Endothelial cell of umbilical vein (primary cell): ENCODE results near the gene AGTPBP1. TPM values are rescaled to one million over a fixed set of nuclear protein-coding genes. Genes with fewer than 3 reads are reported as not detected.

ENCODE experiments used
- BruUV-seq: library from RNA; stranded (reverse); fragments of 400-500 nt; replicated peaks from 2 replicates; lab custom pipeline; 2021; lab: Mats Ljungman, UMichigan
- CTCF ChIA-PET: fragments of 300-600, 350-600 bp; sonication (Branson Sonifier 250); formaldehyde crosslinking; loops from one replicate; lab custom pipeline; 2021; ENCODE audit warnings: antibody characterized with exemption, inconsistent platforms; lab: Charles Lee
- POLR2A ChIA-PET: fragments of 300-600, 350-600 bp; sonication (Branson Sonifier 250); formaldehyde crosslinking; loops from one replicate; lab custom pipeline; 2021; ENCODE audit warnings: antibody characterized with exemption, inconsistent platforms; lab: Charles Lee
- DNase-seq: peaks from one replicate; pipeline ENCODE4 v3.0.0-alpha.2; 2011; ENCODE audit warnings: low read depth, low spot score
- FAIRE-seq: peaks from 2 replicates; lab custom pipeline; 2011; peaks lifted over from hg19 to GRCh38; lab: Jason Lieb, UNC
- H2AFZ ChIP-seq: 2 replicates; pipeline ENCODE4 v1.6.0; 2012; ENCODE audit warnings: low read depth, low read length, control low read depth, inconsistent platforms
- H3K27ac ChIP-seq: 2 replicates; pipeline ENCODE4 v1.5.1; 2011; ENCODE audit warnings: low read depth, mild to moderate bottlenecking, control low read depth, low read length, moderate library complexity; ENCODE audit not compliant: insufficient read depth
- H3K27me3 ChIP-seq, 2 experiments: 2 replicates each; pipeline versions ENCODE4 v1.6.0 to v1.6.1; 2011; ENCODE audit warnings: low read length in 2 of 2, mixed read lengths in 1 of 2; ENCODE audit not compliant: control insufficient read depth in 2 of 2, insufficient read depth in 2 of 2
- H3K36me3 ChIP-seq, 2 experiments: 2 replicates in 1 of 2; 3 replicates in 1 of 2; pipeline ENCODE4 v1.5.1; 2011; ENCODE audit warnings: low read length in 2 of 2, mild to moderate bottlenecking in 1 of 2, moderate library complexity in 1 of 2; ENCODE audit not compliant: control insufficient read depth in 2 of 2, insufficient read depth in 2 of 2; ENCODE audit errors: extremely low read depth in 1 of 2
- H3K4me1 ChIP-seq: 3 replicates; pipeline ENCODE4 v1.5.1; 2011; ENCODE audit warnings: mild to moderate bottlenecking, low read length; ENCODE audit not compliant: control insufficient read depth, insufficient read depth; ENCODE audit errors: extremely low read depth
- H3K4me2 ChIP-seq: 2 replicates; pipeline ENCODE4 v1.6.1; 2011; ENCODE audit warnings: low read length, control low read depth, mixed read lengths; ENCODE audit not compliant: insufficient read depth
- H3K4me3 ChIP-seq, 3 experiments: fragments of 200-600 bp in 1 of 3; sonication (generic), shearing (Covaris generic) in 1 of 3; replicated peaks in 1 of 3; 2 replicates each; pipeline ENCODE4 v1.5.1; 2011 to 2016; ENCODE audit warnings: control low read depth in 3 of 3, low read length in 3 of 3, mild to moderate bottlenecking in 2 of 3, inconsistent platforms in 1 of 3, low read depth in 1 of 3, moderate library complexity in 1 of 3; ENCODE audit not compliant: insufficient read depth in 1 of 3
- H3K79me2 ChIP-seq: 2 replicates; pipeline ENCODE4 v1.6.0; 2012; ENCODE audit warnings: low read length, inconsistent platforms; ENCODE audit not compliant: control insufficient read depth, insufficient read depth
- H3K9ac ChIP-seq: replicated peaks from 2 replicates; pipeline ENCODE3; 2011; ENCODE audit warnings: low read length, control low read depth; ENCODE audit not compliant: insufficient read depth; ENCODE audit errors: extremely low read depth
- H3K9me1 ChIP-seq: replicated peaks from 3 replicates; pipeline ENCODE4 v1.6.0; 2011; ENCODE audit warnings: mild to moderate bottlenecking, low read length; ENCODE audit not compliant: control insufficient read depth, insufficient read depth; ENCODE audit errors: extremely low read depth
- H3K9me3 ChIP-seq: replicated peaks from 2 replicates; pipeline ENCODE4 v1.5.1; 2012; ENCODE audit warnings: low read length, inconsistent platforms; ENCODE audit not compliant: control insufficient read depth, insufficient read depth
- H4K20me1 ChIP-seq: replicated peaks from 2 replicates; pipeline ENCODE3; 2011; ENCODE audit warnings: mild to moderate bottlenecking, low read length; ENCODE audit not compliant: control insufficient read depth, insufficient read depth; ENCODE audit errors: extremely low read depth
- EZH2 ChIP-seq: IDR thresholded peaks from 2 replicates; pipeline ENCODE4 v1.6.1; 2012; ENCODE audit warnings: borderline replicate concordance, low read depth, mild to moderate bottlenecking, moderate library complexity, low read length, inconsistent platforms; ENCODE audit not compliant: severe bottlenecking
- FOS ChIP-seq: IDR thresholded peaks from 2 replicates; pipeline ENCODE4 v1.6.1; 2011; ENCODE audit warnings: mild to moderate bottlenecking, low read length, moderate library complexity, borderline replicate concordance; ENCODE audit not compliant: insufficient read depth
- GATA2 ChIP-seq: IDR thresholded peaks from 2 replicates; pipeline ENCODE4 v1.7.0; 2011; ENCODE audit warnings: low read depth, mild to moderate bottlenecking, moderate library complexity, mixed read lengths, low read length; ENCODE audit not compliant: insufficient read length, insufficient read depth
- JUN ChIP-seq: IDR thresholded peaks from 2 replicates; pipeline ENCODE4 v1.6.1; 2011; ENCODE audit warnings: borderline replicate concordance, low read depth; ENCODE audit not compliant: insufficient read length, insufficient read depth
- MYC ChIP-seq: IDR thresholded peaks from one replicate; pipeline ENCODE4 v1.6.1; 2011; ENCODE audit warnings: mild to moderate bottlenecking, low read depth, low read length
- POLR2A ChIP-seq: IDR thresholded peaks from 2 replicates; pipeline ENCODE4 v1.6.1; 2012; ENCODE audit warnings: low read depth, mild to moderate bottlenecking, control low read depth, low read length
- POLR2AphosphoS5 ChIP-seq: IDR thresholded peaks from 2 replicates; pipeline ENCODE4 v1.6.1; 2012; ENCODE audit warnings: low read depth, mild to moderate bottlenecking, control low read depth, low read length, moderate library complexity; ENCODE audit not compliant: insufficient read depth
- dilution Hi-C: fragments of 300-500 bp; cut with MboI; formaldehyde crosslinking; loops from one replicate; pipeline ENCODE4 v1.15.0; 2019; ENCODE audit warnings: low sequenced_read_pairs; ENCODE audit not compliant: extremely low pct_ligation_motif_present
- intact Hi-C: fragments of 100-400 bp; cut with micrococcal nuclease; formaldehyde crosslinking; loops from one replicate; pipeline ENCODE4 v1.10.0; 2022
- polyA plus RNA-seq, 4 experiments: library from polyadenylated mRNA; depleted of rRNA in 3 of 4; stranded (reverse) in 3 of 4; unstranded in 1 of 4; fragments of >200 nt; gene quantifications; 2 replicates each; pipeline versions ENCODE4 v1.2.1 to v1.2.3, GENCODE V29; 2011 to 2012; ENCODE audit warnings: missing spikeins in 1 of 4
- total RNA-seq: library from RNA; stranded (reverse); gene quantifications from 2 replicates; pipeline ENCODE4 v1.2.3, GENCODE V29; 2021
- TF ChIP-seq, protein P1 (sequence below): IDR thresholded peaks from 2 replicates; pipeline ENCODE4 v1.6.1; 2011; ENCODE audit not compliant: insufficient read depth, insufficient read length
- TF ChIP-seq, protein P2 (sequence below), 2 donors: IDR thresholded peaks; 1 replicate in 1 of 2; 2 replicates in 1 of 2; pipeline ENCODE4 v1.5.1; 2011; ENCODE audit warnings: low read length in 2 of 2, mild to moderate bottlenecking in 2 of 2, moderate library complexity in 2 of 2, control low read depth in 1 of 2, inconsistent platforms in 1 of 2, low read depth in 1 of 2; ENCODE audit not compliant: insufficient read depth in 1 of 2; ENCODE audit errors: extremely low read depth in 1 of 2

The AGTPBP1 gene
- total and polyA plus RNA-seq, 2 donors (not counting 3 experiments of a cell fraction or from before 2014, with no cell fraction given): 4.2 to 18.4 TPM

DNA sequence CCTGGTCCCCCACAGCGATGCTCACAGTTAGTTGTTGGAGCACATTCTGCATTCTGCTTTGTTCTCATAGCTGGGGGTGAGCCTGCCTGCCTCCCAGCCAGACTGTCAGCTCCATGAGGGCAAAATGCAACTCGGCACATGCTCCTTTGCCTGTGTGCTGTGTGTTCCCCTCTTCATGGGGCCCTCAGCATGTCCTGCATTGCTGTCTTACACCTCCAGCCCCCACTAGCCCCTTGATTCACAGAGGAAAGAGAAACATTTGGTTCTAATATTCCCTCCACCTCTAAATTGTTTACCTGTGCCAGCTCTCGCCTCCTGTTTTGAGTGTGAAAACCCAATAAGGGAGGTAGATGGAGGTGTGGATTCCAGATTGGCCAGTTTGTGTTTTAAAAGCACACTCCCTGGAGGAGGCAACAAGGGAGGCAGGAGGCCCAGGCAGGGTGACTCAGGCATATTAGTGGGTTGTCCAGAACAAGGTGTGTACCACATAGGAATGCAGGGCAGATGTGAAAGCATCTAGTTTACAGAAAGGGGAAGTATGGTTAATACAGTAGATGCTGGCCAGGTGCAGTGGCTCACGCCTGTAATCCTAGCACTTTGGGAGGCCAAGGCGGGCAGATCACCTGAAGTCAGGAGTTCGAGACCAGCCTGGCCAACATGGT is 224.6 kb downstream of the AGTPBP1 start:
- no peak overlapping the region for H2AFZ ChIP-seq
- BruUV-seq: no TSS peak
- no peak overlapping the region for H3K9ac ChIP-seq
- dilution Hi-C loops (no loop called here), intact Hi-C loops (no loop called here)
- H3K27me3 ChIP-seq: peaks cover 0 to 8% of the 10 kb centered on the region in 2 experiments
- H3K4me1 ChIP-seq: no peaks in the 10 kb centered on the region
- DNase-seq (no peak), FAIRE-seq (no peak)
- no peaks in the 10 kb centered on the region for H3K9me1 ChIP-seq
- H3K9me3 ChIP-seq: no peaks in the 10 kb centered on the region
- no peak overlapping the region for H3K4me3 ChIP-seq
- no peak for TF ChIP-seq GATA2
- H3K79me2 ChIP-seq: no peaks in the 10 kb centered on the region
- no peaks in the 10 kb centered on the region for H4K20me1 ChIP-seq
- no peak overlapping the region for H3K4me2 ChIP-seq
- CTCF ChIA-PET: no interaction called here
- POLR2A ChIA-PET: no interaction called here
- no peaks in the 10 kb centered on the region for H3K36me3 ChIP-seq
- H3K27ac ChIP-seq: no peak overlapping the region

DNA sequence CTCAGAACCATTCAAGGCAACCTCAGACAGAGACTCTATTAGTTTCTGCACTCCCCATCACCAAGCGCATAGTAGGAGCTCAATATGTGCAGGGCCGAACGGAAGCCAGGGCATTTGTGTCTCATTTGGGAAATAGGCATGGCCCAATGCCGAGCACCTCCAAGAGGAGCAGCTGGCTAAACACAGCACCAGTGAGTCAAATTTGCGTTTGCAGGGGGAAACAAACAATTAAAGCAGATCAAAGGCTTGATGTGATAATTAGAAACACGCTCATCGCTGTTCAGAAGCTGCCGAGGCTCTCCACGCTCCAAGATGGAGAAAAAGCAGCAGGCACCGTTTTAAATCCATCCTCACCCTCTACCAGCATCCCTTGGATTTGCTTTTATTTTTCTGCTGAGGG is 225.3 kb downstream of the AGTPBP1 start:
- Histone ChIP-seq H3K27me3 (peaks cover 0 to 2% of the 10 kb centered on the region in 2 experiments), H3K9me3 (no peaks in the 10 kb centered on the region), H3K79me2 (no peaks in the 10 kb centered on the region), H3K36me3 (no peaks in the 10 kb centered on the region), H3K9ac (no peak overlapping the region), H3K4me2 (no peak overlapping the region), H3K4me3 (no peak overlapping the region), H3K27ac (no peak overlapping the region), H4K20me1 (no peaks in the 10 kb centered on the region), H2AFZ (no peak overlapping the region), H3K4me1 (no peaks in the 10 kb centered on the region), H3K9me1 (no peaks in the 10 kb centered on the region)
- CTCF ChIA-PET: no interaction called here
- DNase-seq (no peak), FAIRE-seq (no peak)
- dilution Hi-C loops: no loop called here
- TF ChIP-seq EZH2: no peak
- TF ChIP-seq POLR2A: no peak
- TF ChIP-seq JUN: no peak
- no peak for TF ChIP-seq GATA2
- TF ChIP-seq MYC: no peak
- no peak for TF ChIP-seq POLR2AphosphoS5
- TF ChIP-seq, protein P1, sequence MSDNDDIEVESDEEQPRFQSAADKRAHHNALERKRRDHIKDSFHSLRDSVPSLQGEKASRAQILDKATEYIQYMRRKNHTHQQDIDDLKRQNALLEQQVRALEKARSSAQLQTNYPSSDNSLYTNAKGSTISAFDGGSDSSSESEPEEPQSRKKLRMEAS: no peak
- TF ChIP-seq FOS: no peak
- TF ChIP-seq, protein P2, sequence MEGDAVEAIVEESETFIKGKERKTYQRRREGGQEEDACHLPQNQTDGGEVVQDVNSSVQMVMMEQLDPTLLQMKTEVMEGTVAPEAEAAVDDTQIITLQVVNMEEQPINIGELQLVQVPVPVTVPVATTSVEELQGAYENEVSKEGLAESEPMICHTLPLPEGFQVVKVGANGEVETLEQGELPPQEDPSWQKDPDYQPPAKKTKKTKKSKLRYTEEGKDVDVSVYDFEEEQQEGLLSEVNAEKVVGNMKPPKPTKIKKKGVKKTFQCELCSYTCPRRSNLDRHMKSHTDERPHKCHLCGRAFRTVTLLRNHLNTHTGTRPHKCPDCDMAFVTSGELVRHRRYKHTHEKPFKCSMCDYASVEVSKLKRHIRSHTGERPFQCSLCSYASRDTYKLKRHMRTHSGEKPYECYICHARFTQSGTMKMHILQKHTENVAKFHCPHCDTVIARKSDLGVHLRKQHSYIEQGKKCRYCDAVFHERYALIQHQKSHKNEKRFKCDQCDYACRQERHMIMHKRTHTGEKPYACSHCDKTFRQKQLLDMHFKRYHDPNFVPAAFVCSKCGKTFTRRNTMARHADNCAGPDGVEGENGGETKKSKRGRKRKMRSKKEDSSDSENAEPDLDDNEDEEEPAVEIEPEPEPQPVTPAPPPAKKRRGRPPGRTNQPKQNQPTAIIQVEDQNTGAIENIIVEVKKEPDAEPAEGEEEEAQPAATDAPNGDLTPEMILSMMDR (IDR thresholded peaks at IDR 0.05; ENCODE audit: extremely low read depth in 1 of 2, insufficient read depth in 1 of 2, low read depth in 1 of 2, low read length in 2 of 2): no peak
- POLR2A ChIA-PET: no interaction called here
- intact Hi-C loops: no loop called here
- BruUV-seq: no TSS peak
